ENCODE measurements around the gene STK24.

Gene STK24

DNA sequence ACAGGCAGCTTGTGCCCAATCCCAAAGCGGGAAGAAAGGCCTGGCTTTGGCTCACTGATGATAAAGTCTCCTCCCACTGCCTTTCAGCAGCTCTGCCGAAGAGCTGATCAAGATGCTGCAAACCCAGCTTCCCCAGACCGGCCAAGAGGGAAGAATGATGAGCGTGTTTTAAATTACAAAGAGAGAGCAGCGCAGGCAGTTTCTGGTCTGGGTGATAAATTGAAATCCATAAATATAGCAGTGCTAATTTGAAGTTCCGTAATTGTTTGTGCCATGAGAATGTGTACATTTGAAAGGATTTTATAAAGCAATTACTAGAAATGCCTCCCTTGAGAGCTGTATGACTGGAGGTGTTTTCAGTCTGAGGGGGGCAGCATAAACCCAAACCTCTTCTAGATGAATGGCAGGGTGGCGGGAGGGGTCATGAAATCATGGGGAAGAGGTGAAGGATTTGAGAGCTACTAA lies 171.8 kb downstream of the STK24 start:
- H3K27me3 Mint-ChIP-seq, result no peaks in the 10 kb centered on the region
- H3K36me3 Mint-ChIP-seq, result no peaks in the 10 kb centered on the region
- H3K27ac Mint-ChIP-seq, result no peak overlapping the region
- no peak overlapping the region for H3K4me3 Mint-ChIP-seq
- H3K9me3 Mint-ChIP-seq (ENCODE audit: low read depth), result no peaks in the 10 kb centered on the region
- H3K4me1 Mint-ChIP-seq (ENCODE audit: low read depth), result no peaks in the 10 kb centered on the region

DNA sequence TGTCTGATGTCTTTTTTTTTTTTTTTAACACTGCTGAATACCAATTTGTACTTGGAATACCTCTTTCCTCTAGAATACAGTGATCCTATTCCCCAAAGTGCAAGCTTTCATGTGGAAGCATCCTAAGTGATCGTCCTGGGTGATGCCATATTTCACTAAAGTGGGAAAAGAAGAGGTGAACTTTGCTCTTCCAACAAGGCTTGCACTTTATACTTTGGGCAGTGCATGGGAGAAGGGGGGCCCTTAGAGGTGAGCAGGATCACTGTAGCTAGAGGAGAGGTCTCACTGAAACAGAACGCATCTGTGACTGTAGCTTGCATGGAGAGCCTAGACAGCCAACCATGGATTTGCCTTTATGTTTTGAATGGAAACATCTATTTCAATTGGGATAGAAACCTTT lies 173.8 kb downstream of the STK24 start:
- Mint-ChIP-seq H3K27ac (no peak overlapping the region), H3K9me3 (ENCODE audit: low read depth) (no peaks in the 10 kb centered on the region), H3K4me3 (no peak overlapping the region), H3K27me3 (no peaks in the 10 kb centered on the region), H3K36me3 (no peaks in the 10 kb centered on the region), H3K4me1 (ENCODE audit: low read depth) (no peaks in the 10 kb centered on the region)

DNA sequence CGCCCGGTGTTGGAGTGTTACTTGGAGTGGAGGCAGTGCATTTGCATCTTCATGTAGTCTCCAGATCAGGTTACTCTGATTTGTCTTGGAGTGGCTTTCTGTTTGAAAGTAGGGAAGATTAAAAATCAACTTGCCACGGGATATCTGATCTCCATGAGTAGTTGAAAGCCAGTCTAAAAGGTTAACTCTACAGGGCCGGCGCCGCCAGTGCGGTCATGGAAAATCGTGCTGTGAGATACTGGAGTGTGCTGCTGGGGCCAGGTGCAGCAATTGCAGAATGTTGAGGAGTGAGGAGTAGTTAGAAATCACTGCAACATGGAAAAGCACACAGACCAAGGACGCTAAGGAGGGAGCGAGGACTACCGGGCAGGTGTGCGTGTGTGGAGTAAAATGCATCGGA lies 175.0 kb downstream of the STK24 start:
- H3K27me3 Mint-ChIP-seq, result peaks cover 1% of the 10 kb centered on the region
- H3K36me3 Mint-ChIP-seq, result no peaks in the 10 kb centered on the region
- H3K4me3 Mint-ChIP-seq, result no peak overlapping the region
- H3K4me1 Mint-ChIP-seq (ENCODE audit: low read depth), result no peaks in the 10 kb centered on the region
- no peaks in the 10 kb centered on the region for H3K9me3 Mint-ChIP-seq (ENCODE audit: low read depth)
- H3K27ac Mint-ChIP-seq, result no peak overlapping the region

DNA sequence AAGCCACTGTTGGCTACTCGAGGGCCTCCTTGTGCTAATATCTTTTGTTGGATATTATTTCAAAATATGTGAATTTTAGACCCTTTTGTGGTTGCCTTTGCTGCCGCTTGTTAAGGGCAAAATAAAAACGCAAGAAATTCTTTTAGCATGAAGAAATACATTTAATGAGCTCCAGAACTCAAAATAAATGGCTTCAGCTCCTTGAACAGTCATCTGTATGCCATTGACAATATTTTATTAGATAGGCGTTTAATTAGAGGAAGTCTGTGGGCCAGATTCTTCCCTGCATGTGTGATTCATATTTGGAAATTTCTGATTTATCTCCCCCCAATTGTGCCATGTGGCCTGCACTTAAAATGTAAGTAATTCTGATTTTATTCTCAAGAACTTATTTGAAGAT lies 177.2 kb downstream of the STK24 start:
- Mint-ChIP-seq H3K27ac (no peak overlapping the region), H3K4me1 (ENCODE audit: low read depth) (no peaks in the 10 kb centered on the region), H3K36me3 (no peaks in the 10 kb centered on the region), H3K27me3 (peaks cover 1% of the 10 kb centered on the region), H3K9me3 (ENCODE audit: low read depth) (no peaks in the 10 kb centered on the region), H3K4me3 (no peak overlapping the region)

DNA sequence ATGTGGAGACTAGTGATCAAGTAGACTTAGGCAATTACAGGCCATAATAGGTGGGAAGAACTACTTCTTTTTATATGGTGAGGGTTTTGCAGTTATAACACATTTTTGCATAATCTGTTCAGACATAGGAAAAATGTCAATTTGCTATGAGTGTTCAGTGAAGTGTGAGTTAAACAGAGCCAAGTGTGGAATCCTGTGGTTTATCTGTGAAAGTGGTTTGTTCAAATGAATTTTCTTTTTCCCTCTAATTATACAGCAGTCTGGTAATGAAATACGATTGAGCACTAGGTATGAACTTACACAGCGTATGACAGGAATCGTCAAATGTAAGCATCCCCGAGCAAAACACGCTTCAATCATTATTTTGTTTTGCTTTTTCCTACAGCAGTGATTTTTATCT lies 178.3 kb downstream of the STK24 start:
- Mint-ChIP-seq H3K27ac (no peak overlapping the region), H3K9me3 (ENCODE audit: low read depth) (no peaks in the 10 kb centered on the region), H3K4me3 (no peak overlapping the region), H3K36me3 (no peaks in the 10 kb centered on the region), H3K4me1 (ENCODE audit: low read depth) (no peaks in the 10 kb centered on the region), H3K27me3 (peaks cover 1% of the 10 kb centered on the region)

DNA sequence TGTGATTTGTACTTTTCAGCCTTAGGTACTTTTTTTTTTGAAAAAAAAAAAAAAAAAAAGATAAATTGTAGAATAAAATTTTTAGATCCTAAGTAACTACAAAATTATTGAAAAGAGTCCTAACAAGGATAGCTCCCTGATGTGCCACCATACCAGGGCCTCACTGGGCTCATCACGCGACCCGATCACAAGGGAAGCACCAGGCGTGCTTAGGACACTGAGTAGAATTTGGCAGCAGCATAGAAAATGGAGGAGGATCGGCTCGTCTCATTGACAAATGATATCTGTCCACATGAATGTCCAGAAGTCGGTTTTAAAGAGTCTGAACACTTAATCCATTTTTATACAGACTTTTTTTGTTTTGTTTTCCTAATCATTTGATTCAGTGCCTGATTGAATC lies 179.0 kb downstream of the STK24 start:
- Mint-ChIP-seq H3K9me3 (ENCODE audit: low read depth) (no peaks in the 10 kb centered on the region), H3K27me3 (peaks cover 1% of the 10 kb centered on the region), H3K27ac (no peak overlapping the region), H3K4me3 (no peak overlapping the region), H3K4me1 (ENCODE audit: low read depth) (no peaks in the 10 kb centered on the region), H3K36me3 (no peaks in the 10 kb centered on the region)

DNA sequence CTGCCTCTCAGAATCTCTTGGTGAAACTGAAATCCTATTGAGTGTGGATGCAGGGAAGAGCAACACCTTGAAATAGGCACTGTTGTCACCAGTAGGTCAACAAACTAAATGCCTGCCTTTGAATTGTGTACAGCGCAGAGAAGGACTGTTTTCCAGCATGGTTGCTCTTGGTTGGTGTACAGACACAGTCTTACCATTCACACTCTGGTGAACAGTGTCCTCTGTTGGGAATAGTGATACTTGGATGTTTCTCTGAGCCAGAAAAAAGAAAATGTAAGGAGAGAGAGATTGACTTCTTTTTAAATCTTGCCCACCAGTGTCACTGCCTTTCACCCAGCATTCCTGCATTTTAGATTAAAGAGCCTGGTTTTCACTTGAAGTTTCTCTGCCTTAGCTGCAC lies 179.7 kb downstream of the STK24 start:
- no peak overlapping the region for H3K27ac Mint-ChIP-seq
- peaks cover 1% of the 10 kb centered on the region for H3K27me3 Mint-ChIP-seq
- H3K9me3 Mint-ChIP-seq (ENCODE audit: low read depth), result no peaks in the 10 kb centered on the region
- H3K36me3 Mint-ChIP-seq, result no peaks in the 10 kb centered on the region
- H3K4me1 Mint-ChIP-seq (ENCODE audit: low read depth), result no peaks in the 10 kb centered on the region
- no peak overlapping the region for H3K4me3 Mint-ChIP-seq

DNA sequence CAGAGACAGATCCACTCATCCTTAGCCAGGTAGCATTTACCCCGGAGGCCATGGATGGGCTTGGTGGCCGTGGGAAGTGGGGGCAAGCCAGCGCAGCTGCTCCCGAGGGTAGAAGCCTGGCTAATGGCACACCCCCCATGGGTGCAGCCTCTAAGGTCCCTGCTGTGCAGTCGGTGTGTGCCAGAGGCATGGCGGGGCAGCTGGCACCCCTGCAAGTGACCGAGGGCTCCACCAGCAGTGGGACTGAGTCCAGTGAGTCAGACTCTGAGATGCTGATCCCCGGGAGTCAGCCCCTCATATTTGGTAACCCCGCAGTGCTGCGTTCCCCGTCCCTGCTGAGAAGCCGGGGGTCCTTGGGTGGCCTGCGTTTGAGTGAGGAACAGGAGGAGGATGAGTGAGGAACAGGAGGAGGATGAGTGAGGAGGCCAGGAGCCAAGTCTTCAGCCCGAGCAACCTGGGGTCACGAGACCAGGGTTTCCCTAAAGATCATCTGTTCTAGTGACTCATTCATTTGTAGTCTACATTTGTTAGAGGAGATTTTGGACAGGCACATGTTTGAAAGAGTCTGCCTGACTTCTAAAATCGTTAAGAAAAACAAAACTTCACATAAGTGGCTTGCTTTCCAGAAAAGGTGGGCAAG lies 180.7 kb downstream of the STK24 start:
- Mint-ChIP-seq H3K9me3 (ENCODE audit: low read depth) (no peaks in the 10 kb centered on the region), H3K27me3 (peaks cover 1% of the 10 kb centered on the region), H3K4me3 (no peak overlapping the region), H3K4me1 (ENCODE audit: low read depth) (no peaks in the 10 kb centered on the region), H3K27ac (no peak overlapping the region), H3K36me3 (no peaks in the 10 kb centered on the region)
